MM.1S (cell line): ENCODE results near the gene OR52A1.

Source experiments
- CTCF ChIP-seq: fragments of 300-600 bp; sonication (generic); IDR thresholded peaks from 2 replicates; pipeline ENCODE4 v1.5.1; 2016; ENCODE audit warnings: antibody characterized with exemption, low read length, mixed read lengths
- EZH2 ChIP-seq: fragments of 300-600 bp; sonication (generic); optimal IDR thresholded peaks from 2 replicates; pipeline ENCODE3; 2017; ENCODE audit warnings: low read depth, mild to moderate bottlenecking, antibody characterized with exemption, low read length, mixed read lengths
- EZH2phosphoT487 ChIP-seq: fragments of 300-600 bp; sonication (generic); IDR thresholded peaks from 2 replicates; pipeline ENCODE4 v1.6.1; 2018; ENCODE audit warnings: antibody characterized with exemption, low read length

- TF ChIP-seq CTCF (no peak), EZH2 (no peak), EZH2phosphoT487 (no peak)
These were observed 35.7 kb downstream of the OR52A1 start for GRCh38 chr11:5118893-5119292.
